ENCODE data around the gene TMSB15A. TPM values are rescaled to one million over a fixed set of nuclear protein-coding genes. Genes with fewer than 3 reads are reported as not detected.
"Not testable (repeated sequence)": the region's sequence is repeated elsewhere in the genome, so short reads cannot be mapped to it uniquely, and the experiment has no call there.

The TMSB15A gene
- total RNA-seq, 1 experiment from 2014 or later, result 17.0 TPM

GRCh38 chrX:102491766-102492165, 24.8 kb downstream of the TMSB15A start:
- ChIA-PET POLR2A (no interaction called here), RAD21 (ENCODE audit: low non-redundant PET in 1 of 2, low total read pairs in 2 of 2, uncharacterized antibody in 2 of 2, unreplicated experiment in 2 of 2) (no interaction called here), CTCF (no interaction called here)
- H3K79me2 ChIP-seq (ENCODE audit: insufficient read depth, low read length), result no peaks in the 10 kb centered on the region
- intact Hi-C loops (cut with micrococcal nuclease), result no loop called here
- no peaks in the 10 kb centered on the region for H3K9me2 ChIP-seq (ENCODE audit: insufficient read depth)
- no peak for DNase-seq (ENCODE audit: low read depth, low spot score)
- BruUV-seq (replicated peaks), result no TSS peak
- H3K9ac ChIP-seq (ENCODE audit: low read length), result no peak overlapping the region
- H3K9me3 ChIP-seq (ENCODE audit: control insufficient read depth in 1 of 2, insufficient read depth in 1 of 2, low read depth in 1 of 2, low read length in 2 of 2), result no peaks in the 10 kb centered on the region
- TF ChIP-seq JUND (IDR thresholded peaks at IDR 0.05), result no peak
- no peak for TF ChIP-seq CEBPB (IDR thresholded peaks at IDR 0.05; ENCODE audit: low read depth)
- no peak for TF ChIP-seq POLR2AphosphoS5 (IDR thresholded peaks at IDR 0.05; ENCODE audit: low read depth, low read length)
- no peaks in the 10 kb centered on the region for H3K36me3 ChIP-seq (ENCODE audit: control insufficient read depth in 1 of 2, insufficient read depth in 2 of 2, low read length in 2 of 2)
- no peak overlapping the region for H2AFZ ChIP-seq (ENCODE audit: low read depth, low read length, poor library complexity, severe bottlenecking)
- H4K20me1 ChIP-seq (ENCODE audit: insufficient read depth), result no peaks in the 10 kb centered on the region
- no peaks in the 10 kb centered on the region for H3K4me1 ChIP-seq (ENCODE audit: control insufficient read depth in 1 of 2, insufficient read depth in 2 of 2, low read length in 2 of 2)
- no peak overlapping the region for H3K4me3 ChIP-seq (replicated peaks in 1 of 2; ENCODE audit: low read depth in 1 of 2, low read length in 2 of 2)
- no peak overlapping the region for H3K27ac ChIP-seq (ENCODE audit: low read depth, low read length)
- no peak overlapping the region for H3K4me2 ChIP-seq (ENCODE audit: low read length)
- no peak for ATAC-seq
- H3K27me3 ChIP-seq (ENCODE audit: insufficient read depth, low read length), result no peaks in the 10 kb centered on the region

- H3K4me1 ChIP-seq (ENCODE audit: control insufficient read depth in 1 of 2, insufficient read depth in 2 of 2, low read length in 2 of 2); intact Hi-C loops (cut with micrococcal nuclease); CTCF ChIA-PET; BruUV-seq (replicated peaks); POLR2A ChIA-PET; H3K9ac ChIP-seq (ENCODE audit: low read length); H3K79me2 ChIP-seq (ENCODE audit: insufficient read depth, low read length); H3K27me3 ChIP-seq (ENCODE audit: insufficient read depth, low read length); H3K4me2 ChIP-seq (ENCODE audit: low read length); H3K36me3 ChIP-seq (ENCODE audit: control insufficient read depth in 1 of 2, insufficient read depth in 2 of 2, low read length in 2 of 2); DNase-seq (ENCODE audit: low read depth, low spot score); RAD21 ChIA-PET (ENCODE audit: low non-redundant PET in 1 of 2, low total read pairs in 2 of 2, uncharacterized antibody in 2 of 2, unreplicated experiment in 2 of 2); H3K4me3 ChIP-seq (replicated peaks in 1 of 2; ENCODE audit: low read depth in 1 of 2, low read length in 2 of 2); H2AFZ ChIP-seq (ENCODE audit: low read depth, low read length, poor library complexity, severe bottlenecking); H4K20me1 ChIP-seq (ENCODE audit: insufficient read depth); H3K9me3 ChIP-seq (ENCODE audit: control insufficient read depth in 1 of 2, insufficient read depth in 1 of 2, low read depth in 1 of 2, low read length in 2 of 2); H3K9me2 ChIP-seq (ENCODE audit: insufficient read depth); H3K27ac ChIP-seq (ENCODE audit: low read depth, low read length): not testable (repeated sequence)
- ATAC-seq, result peak; percentile 77
Observed at GRCh38 chrX:102478765-102479164, 37.8 kb downstream of the TMSB15A start.

GRCh38 chrX:102471762-102472220, 44.7 kb downstream of the TMSB15A start, which contains the start of gene TCP11X2:
TCP11X2 (minus strand) TSS chrX:102471812.
- CTCF ChIA-PET; intact Hi-C loops (cut with micrococcal nuclease): not testable (repeated sequence)

GRCh38 chrX:102470215-102470614, 46.3 kb downstream of the TMSB15A start:
- H2AFZ ChIP-seq (ENCODE audit: low read depth, low read length, poor library complexity, severe bottlenecking); H3K4me3 ChIP-seq (replicated peaks in 1 of 2; ENCODE audit: low read depth in 1 of 2, low read length in 2 of 2); H3K27me3 ChIP-seq (ENCODE audit: insufficient read depth, low read length); BruUV-seq (replicated peaks); H4K20me1 ChIP-seq (ENCODE audit: insufficient read depth); H3K9ac ChIP-seq (ENCODE audit: low read length); H3K79me2 ChIP-seq (ENCODE audit: insufficient read depth, low read length); H3K9me3 ChIP-seq (ENCODE audit: control insufficient read depth in 1 of 2, insufficient read depth in 1 of 2, low read depth in 1 of 2, low read length in 2 of 2); CTCF ChIA-PET; POLR2A ChIA-PET; H3K4me2 ChIP-seq (ENCODE audit: low read length); H3K36me3 ChIP-seq (ENCODE audit: control insufficient read depth in 1 of 2, insufficient read depth in 2 of 2, low read length in 2 of 2); H3K4me1 ChIP-seq (ENCODE audit: control insufficient read depth in 1 of 2, insufficient read depth in 2 of 2, low read length in 2 of 2); DNase-seq (ENCODE audit: low read depth, low spot score); H3K27ac ChIP-seq (ENCODE audit: low read depth, low read length); H3K9me2 ChIP-seq (ENCODE audit: insufficient read depth); RAD21 ChIA-PET (ENCODE audit: low non-redundant PET in 1 of 2, low total read pairs in 2 of 2, uncharacterized antibody in 2 of 2, unreplicated experiment in 2 of 2); intact Hi-C loops (cut with micrococcal nuclease): not testable (repeated sequence)
- peak; percentile 52; the same call in 1 of the 2 replicates for ATAC-seq

More at GRCh38 chrX:102471762-102472220, 44.7 kb downstream of the TMSB15A start, which contains the start of gene TCP11X2:
- H3K9me3 ChIP-seq (ENCODE audit: control insufficient read depth in 1 of 2, insufficient read depth in 1 of 2, low read depth in 1 of 2, low read length in 2 of 2); POLR2A ChIA-PET; BruUV-seq (replicated peaks); H3K27me3 ChIP-seq (ENCODE audit: insufficient read depth, low read length); H4K20me1 ChIP-seq (ENCODE audit: insufficient read depth); DNase-seq (ENCODE audit: low read depth, low spot score); H3K9ac ChIP-seq (ENCODE audit: low read length); RAD21 ChIA-PET (ENCODE audit: low non-redundant PET in 1 of 2, low total read pairs in 2 of 2, uncharacterized antibody in 2 of 2, unreplicated experiment in 2 of 2); H3K4me2 ChIP-seq (ENCODE audit: low read length); H3K27ac ChIP-seq (ENCODE audit: low read depth, low read length); H2AFZ ChIP-seq (ENCODE audit: low read depth, low read length, poor library complexity, severe bottlenecking); H3K36me3 ChIP-seq (ENCODE audit: control insufficient read depth in 1 of 2, insufficient read depth in 2 of 2, low read length in 2 of 2); H3K4me1 ChIP-seq (ENCODE audit: control insufficient read depth in 1 of 2, insufficient read depth in 2 of 2, low read length in 2 of 2); H3K9me2 ChIP-seq (ENCODE audit: insufficient read depth); H3K79me2 ChIP-seq (ENCODE audit: insufficient read depth, low read length); ATAC-seq; H3K4me3 ChIP-seq (replicated peaks in 1 of 2; ENCODE audit: low read depth in 1 of 2, low read length in 2 of 2): not testable (repeated sequence)

Measured in HCT116 (cell line).